ENCODE data around the gene ADAMTS2. TPM values are rescaled to one million over a fixed set of nuclear protein-coding genes. Genes with fewer than 3 reads are reported as not detected.

The ADAMTS2 gene
- total RNA-seq, 1 donor from 2014 or later: 1.2 TPM

DNA sequence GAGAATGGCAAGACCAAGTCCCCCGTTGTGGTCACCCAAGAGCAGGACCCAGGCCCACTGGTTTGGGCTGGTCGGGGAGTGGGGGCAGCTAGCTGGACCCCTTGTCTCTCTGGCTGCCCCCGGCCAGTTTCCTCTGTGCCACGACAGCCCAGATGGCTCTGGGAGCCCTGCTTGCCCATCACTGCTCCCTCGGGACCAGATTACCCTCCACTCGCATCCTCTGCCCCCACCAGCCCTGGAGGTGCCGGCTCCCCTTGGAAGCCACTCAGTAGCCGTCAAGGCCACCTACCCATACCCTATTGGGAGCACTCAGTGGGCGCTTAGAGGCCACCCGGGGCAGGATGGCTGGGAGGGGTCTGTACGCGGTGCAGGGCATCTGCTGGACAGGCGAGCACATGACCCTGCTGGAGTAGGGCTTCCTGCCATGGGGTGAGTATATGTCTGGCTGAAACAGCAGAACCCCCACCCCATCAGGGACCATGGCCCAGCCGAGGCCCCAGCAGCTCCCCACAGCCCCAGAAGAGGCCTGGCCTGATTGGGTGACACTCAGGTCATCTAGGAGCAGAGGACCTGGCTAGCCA is 215.1 kb downstream of the ADAMTS2 start:
- Histone ChIP-seq H3K4me1 (no peaks in the 10 kb centered on the region), H3K79me2 (ENCODE audit: low read depth) (no peaks in the 10 kb centered on the region), H4K20me1 (ENCODE audit: low read depth) (no peaks in the 10 kb centered on the region), H2AFZ (replicated peaks) (no peak overlapping the region), H3K36me3 (no peaks in the 10 kb centered on the region), H3K4me3 (no peak overlapping the region), H3K27me3 (no peaks in the 10 kb centered on the region), H3K27ac (no peak overlapping the region), H3K9me3 (ENCODE audit: low read depth) (no peaks in the 10 kb centered on the region), H3K4me2 (no peak overlapping the region), H3F3A (ENCODE audit: low read depth) (no peaks in the 10 kb centered on the region), H3K9ac (no peak overlapping the region)
- no peak overlapping the region for H3K27ac Mint-ChIP-seq
- no peak for TF ChIP-seq EZH2phosphoT487 (IDR thresholded peaks at IDR 0.05)
- TF ChIP-seq, protein P1, sequence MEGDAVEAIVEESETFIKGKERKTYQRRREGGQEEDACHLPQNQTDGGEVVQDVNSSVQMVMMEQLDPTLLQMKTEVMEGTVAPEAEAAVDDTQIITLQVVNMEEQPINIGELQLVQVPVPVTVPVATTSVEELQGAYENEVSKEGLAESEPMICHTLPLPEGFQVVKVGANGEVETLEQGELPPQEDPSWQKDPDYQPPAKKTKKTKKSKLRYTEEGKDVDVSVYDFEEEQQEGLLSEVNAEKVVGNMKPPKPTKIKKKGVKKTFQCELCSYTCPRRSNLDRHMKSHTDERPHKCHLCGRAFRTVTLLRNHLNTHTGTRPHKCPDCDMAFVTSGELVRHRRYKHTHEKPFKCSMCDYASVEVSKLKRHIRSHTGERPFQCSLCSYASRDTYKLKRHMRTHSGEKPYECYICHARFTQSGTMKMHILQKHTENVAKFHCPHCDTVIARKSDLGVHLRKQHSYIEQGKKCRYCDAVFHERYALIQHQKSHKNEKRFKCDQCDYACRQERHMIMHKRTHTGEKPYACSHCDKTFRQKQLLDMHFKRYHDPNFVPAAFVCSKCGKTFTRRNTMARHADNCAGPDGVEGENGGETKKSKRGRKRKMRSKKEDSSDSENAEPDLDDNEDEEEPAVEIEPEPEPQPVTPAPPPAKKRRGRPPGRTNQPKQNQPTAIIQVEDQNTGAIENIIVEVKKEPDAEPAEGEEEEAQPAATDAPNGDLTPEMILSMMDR (IDR thresholded peaks at IDR 0.05): no peak
- TF ChIP-seq EZH2 (IDR thresholded peaks at IDR 0.05): no peak
- peaks cover 5% of the 10 kb centered on the region for H3K27me3 Mint-ChIP-seq (ENCODE audit: insufficient read depth, low read depth)
- H3K9me3 Mint-ChIP-seq: peaks cover 22% of the 10 kb centered on the region
- no peak overlapping the region for H3K4me3 Mint-ChIP-seq
- no peak for DNase-seq (ENCODE audit: low spot score)
- no peaks in the 10 kb centered on the region for H3K4me1 Mint-ChIP-seq
- H3K36me3 Mint-ChIP-seq: peaks cover 5% of the 10 kb centered on the region

DNA sequence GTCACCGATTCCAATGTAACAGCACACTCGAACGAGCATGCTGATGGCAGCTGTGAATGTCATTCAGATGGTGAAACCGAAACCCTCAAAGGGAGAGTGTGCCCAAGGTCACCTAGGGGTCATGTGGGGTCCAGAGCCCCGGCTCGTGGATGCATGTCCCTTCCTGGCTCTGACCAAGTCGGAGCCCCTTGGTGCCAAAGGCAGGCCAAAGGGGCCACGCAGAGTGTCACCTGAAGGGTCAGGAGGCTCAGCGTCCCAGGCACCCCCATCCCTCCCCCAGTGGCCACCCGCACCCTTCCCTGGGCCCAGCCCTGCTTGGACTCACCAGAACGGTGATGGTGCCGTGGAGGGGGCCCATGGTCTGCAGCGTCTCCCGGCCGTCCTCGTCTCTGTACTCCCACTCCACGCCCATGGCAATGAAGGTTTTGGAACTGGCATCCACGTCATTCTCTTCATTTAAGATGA is 215.6 kb downstream of the ADAMTS2 start:
- H3K4me3 ChIP-seq: no peak overlapping the region
- Mint-ChIP-seq H3K27me3 (ENCODE audit: insufficient read depth, low read depth) (peaks cover 5% of the 10 kb centered on the region), H3K4me3 (no peak overlapping the region), H3K27ac (no peak overlapping the region), H3K9me3 (peaks cover 19% of the 10 kb centered on the region), H3K36me3 (peaks cover 4% of the 10 kb centered on the region), H3K4me1 (no peaks in the 10 kb centered on the region)
- H3K27me3 ChIP-seq: no peaks in the 10 kb centered on the region
- no peaks in the 10 kb centered on the region for H3K79me2 ChIP-seq (ENCODE audit: low read depth)
- DNase-seq (ENCODE audit: low spot score): no peak
- no peak overlapping the region for H3K4me2 ChIP-seq
- H3K9me3 ChIP-seq (ENCODE audit: low read depth): no peaks in the 10 kb centered on the region
- H3K36me3 ChIP-seq: no peaks in the 10 kb centered on the region
- no peaks in the 10 kb centered on the region for H4K20me1 ChIP-seq (ENCODE audit: low read depth)
- no peak overlapping the region for H3K27ac ChIP-seq
- no peaks in the 10 kb centered on the region for H3F3A ChIP-seq (ENCODE audit: low read depth)
- TF ChIP-seq, protein P1 (IDR thresholded peaks at IDR 0.05): no peak
- TF ChIP-seq EZH2 (IDR thresholded peaks at IDR 0.05) (no peak), EZH2phosphoT487 (IDR thresholded peaks at IDR 0.05) (no peak)
- H2AFZ ChIP-seq (replicated peaks): no peak overlapping the region
- H3K9ac ChIP-seq: no peak overlapping the region
- no peaks in the 10 kb centered on the region for H3K4me1 ChIP-seq

DNA sequence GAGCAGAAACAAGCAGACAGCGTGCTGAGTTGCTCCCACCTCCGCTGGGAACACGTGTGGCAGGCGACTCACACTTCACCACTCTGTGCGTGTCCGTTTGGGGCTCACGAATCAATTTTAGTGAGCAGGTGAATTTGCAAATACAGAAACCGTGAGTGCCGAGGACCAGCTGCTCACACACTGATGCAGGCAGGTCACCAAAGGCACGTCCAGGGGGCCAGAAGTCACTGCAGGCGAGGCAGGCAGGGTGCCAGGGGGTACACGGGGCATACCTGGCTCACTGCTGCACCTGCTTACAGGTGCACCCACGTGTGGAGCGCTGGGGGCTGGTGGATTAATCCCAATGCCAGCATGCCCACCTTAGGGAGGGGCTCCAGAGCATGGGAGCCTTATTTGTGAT is 216.3 kb downstream of the ADAMTS2 start:
- Mint-ChIP-seq H3K27me3 (ENCODE audit: insufficient read depth, low read depth) (peaks cover 5% of the 10 kb centered on the region), H3K4me1 (no peaks in the 10 kb centered on the region), H3K27ac (no peak overlapping the region), H3K36me3 (peaks cover 4% of the 10 kb centered on the region), H3K4me3 (no peak overlapping the region), H3K9me3 (peaks cover 20% of the 10 kb centered on the region)
- H3K36me3 ChIP-seq: no peaks in the 10 kb centered on the region
- no peak overlapping the region for H3K27ac ChIP-seq
- no peak for TF ChIP-seq EZH2 (IDR thresholded peaks at IDR 0.05)
- TF ChIP-seq EZH2phosphoT487 (IDR thresholded peaks at IDR 0.05): no peak
- TF ChIP-seq, protein P1 (IDR thresholded peaks at IDR 0.05): no peak
- no peaks in the 10 kb centered on the region for H4K20me1 ChIP-seq (ENCODE audit: low read depth)
- no peaks in the 10 kb centered on the region for H3K9me3 ChIP-seq (ENCODE audit: low read depth)
- H3K79me2 ChIP-seq (ENCODE audit: low read depth): no peaks in the 10 kb centered on the region
- H2AFZ ChIP-seq (replicated peaks): no peak overlapping the region
- H3K4me2 ChIP-seq: no peak overlapping the region
- H3K4me1 ChIP-seq: no peaks in the 10 kb centered on the region
- H3F3A ChIP-seq (ENCODE audit: low read depth): no peaks in the 10 kb centered on the region
- no peak for DNase-seq (ENCODE audit: low spot score)
- H3K9ac ChIP-seq: no peak overlapping the region
- no peak overlapping the region for H3K4me3 ChIP-seq
- H3K27me3 ChIP-seq: no peaks in the 10 kb centered on the region

All from neural progenitor cell (in vitro differentiated cells).